Smooth muscle cell of the pulmonary artery (primary cell): Measurements from ENCODE around the gene CFAP69. TPM values are rescaled to one million over a fixed set of nuclear protein-coding genes. Genes with fewer than 3 reads are reported as not detected.

Experiments
- total RNA-seq: library from RNA; depleted of rRNA; stranded (reverse); fragments of >200 nt; gene quantifications from 2 replicates; pipeline ENCODE4 v1.2.3, GENCODE V29; 2014

Gene CFAP69, protein sequence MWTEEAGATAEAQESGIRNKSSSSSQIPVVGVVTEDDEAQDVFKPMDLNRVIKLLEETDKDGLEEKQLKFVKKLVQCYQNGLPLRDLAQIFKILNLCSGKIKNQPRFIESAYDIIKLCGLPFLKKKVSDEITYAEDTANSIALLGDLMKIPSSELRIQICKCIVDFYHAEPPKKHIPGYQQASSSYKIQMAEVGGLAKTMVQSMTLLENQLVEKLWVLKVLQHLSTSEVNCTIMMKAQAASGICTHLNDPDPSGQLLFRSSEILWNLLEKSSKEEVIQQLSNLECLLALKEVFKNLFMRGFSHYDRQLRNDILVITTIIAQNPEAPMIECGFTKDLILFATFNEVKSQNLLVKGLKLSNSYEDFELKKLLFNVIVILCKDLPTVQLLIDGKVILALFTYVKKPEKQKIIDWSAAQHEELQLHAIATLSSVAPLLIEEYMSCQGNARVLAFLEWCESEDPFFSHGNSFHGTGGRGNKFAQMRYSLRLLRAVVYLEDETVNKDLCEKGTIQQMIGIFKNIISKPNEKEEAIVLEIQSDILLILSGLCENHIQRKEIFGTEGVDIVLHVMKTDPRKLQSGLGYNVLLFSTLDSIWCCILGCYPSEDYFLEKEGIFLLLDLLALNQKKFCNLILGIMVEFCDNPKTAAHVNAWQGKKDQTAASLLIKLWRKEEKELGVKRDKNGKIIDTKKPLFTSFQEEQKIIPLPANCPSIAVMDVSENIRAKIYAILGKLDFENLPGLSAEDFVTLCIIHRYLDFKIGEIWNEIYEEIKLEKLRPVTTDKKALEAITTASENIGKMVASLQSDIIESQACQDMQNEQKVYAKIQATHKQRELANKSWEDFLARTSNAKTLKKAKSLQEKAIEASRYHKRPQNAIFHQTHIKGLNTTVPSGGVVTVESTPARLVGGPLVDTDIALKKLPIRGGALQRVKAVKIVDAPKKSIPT
- total RNA-seq: 10.6 and 13.4 TPM in 2 replicates

DNA sequence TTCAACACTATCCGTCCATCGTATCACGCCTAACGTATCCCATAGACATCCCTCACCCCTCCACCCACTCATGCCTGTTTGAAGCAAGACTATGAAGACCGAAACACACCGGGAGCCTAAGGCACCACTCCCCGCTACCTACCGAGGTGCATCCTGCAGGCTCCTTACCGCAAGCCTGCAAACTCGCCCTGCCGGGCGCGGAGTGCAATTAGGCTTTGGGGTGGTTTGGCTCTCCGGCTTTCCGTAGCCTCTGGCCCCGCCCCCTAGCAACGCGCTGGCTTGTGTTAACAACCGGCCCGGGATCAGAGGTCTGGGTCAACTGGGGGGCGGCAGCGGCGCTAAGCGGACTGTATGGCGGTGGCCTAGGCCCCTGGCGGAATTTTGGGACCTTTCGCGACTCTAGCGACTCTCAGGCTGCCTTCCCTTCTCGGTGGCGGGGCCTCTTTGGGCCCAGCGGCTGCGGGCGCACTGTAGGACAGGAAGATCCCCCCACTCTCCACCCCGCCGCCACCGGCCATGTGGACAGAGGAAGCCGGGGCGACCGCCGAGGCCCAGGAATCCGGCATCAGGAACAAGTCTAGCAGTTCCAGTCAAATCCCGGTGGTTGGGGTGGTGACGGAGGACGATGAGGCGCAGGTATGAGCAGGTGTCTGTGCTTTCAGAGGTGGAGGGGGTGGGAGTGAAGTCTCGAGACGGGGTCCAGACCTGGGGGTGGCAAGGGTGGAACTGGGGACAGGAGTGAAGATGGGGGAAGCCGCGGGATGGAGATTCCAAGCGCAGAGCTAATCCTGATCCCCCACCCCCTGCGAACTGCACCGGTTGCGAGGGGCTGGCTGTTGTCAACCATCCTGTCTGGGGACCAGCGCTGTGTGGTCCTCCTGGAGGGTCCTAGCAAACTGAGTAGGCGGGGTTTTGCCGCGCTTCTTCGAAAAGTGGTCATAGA is at the start of gene CFAP69:
Gene CFAP69 (plus strand): TSS at position 266 of the 943 bp plus-strand sequence. CDS start 251 bp downstream, at position 517.

DNA sequence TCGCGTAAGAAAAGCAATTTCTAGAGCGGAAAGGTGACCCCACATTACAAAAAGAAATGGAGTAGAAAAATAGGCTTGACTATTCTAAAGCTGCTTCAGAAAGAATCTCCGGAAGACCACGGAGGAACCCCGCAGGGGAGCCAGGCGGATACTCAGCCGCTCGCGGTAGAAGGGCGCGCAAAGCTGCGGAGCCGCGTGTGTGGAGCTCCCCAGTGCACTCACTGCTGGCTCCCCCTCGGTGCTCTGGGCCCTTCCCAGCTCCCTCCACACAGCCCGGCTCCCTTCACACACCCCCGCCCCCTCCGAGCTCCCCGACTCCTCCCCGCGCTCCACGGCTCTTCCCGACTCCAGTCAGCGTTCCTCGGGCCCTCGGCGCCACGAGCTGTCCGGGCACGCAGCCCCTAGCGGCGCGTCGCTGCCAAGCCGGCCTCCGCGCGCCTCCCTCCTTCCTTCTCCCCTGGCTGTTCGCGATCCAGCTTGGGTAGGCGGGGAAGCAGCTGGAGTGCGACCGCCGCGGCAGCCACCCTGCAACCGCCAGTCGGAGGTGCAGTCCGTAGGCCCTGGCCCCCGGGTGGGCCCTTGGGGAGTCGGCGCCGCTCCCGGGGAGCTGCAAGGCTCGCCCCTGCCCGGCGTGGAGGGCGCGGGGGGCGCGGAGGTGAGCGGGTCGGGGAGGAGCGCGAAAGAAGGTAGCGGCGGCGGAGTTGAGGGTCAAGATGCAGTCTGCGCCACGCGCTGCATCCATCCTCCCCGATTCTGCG is 33.4 kb upstream of the CFAP69 start, which contains the start of gene STEAP2:
Gene STEAP2 (plus strand): TSS at position 350 of the 758 bp plus-strand sequence. CDS start 13,343 bp downstream, outside the sequence.

DNA sequence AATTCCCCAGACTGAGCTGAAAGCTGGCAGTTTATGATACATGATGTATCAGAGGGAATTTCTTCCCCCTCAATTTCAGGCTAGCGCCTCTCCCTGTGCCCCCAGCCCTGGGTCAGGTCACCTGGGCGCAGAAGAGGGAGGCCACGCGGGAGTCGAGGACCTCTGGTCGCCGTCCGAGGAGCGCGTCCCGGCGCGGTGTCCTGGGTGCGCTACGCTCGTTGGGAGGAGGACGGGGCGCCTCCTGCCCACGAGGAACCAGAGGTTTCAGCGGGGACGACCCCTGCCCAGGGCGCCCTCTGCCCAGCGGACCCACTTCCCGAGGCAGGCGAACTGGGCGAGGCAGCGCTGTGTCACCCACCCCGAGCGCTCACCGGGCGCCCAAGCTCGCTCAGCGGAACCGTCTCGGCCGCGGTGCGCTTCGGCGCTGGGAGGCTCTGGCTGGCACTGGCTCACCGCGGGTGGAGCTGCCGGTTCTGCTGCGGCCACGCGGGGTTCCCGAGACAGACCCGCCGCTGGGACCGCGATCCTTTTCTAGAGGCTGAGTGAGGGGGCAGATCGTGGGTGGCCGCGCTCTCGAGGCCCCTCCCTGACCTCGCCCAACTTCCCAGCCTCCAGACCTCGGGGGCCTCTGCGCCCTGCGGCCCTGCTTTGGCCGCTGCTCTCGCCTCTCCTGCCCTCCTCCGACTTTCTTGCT is 76.0 kb downstream of the CFAP69 start, which contains the start of gene FAM237B:
Gene FAM237B (minus strand): TSS at position 504 of the 694 bp plus-strand sequence. CDS start 1,556 bp downstream, outside the sequence.

DNA sequence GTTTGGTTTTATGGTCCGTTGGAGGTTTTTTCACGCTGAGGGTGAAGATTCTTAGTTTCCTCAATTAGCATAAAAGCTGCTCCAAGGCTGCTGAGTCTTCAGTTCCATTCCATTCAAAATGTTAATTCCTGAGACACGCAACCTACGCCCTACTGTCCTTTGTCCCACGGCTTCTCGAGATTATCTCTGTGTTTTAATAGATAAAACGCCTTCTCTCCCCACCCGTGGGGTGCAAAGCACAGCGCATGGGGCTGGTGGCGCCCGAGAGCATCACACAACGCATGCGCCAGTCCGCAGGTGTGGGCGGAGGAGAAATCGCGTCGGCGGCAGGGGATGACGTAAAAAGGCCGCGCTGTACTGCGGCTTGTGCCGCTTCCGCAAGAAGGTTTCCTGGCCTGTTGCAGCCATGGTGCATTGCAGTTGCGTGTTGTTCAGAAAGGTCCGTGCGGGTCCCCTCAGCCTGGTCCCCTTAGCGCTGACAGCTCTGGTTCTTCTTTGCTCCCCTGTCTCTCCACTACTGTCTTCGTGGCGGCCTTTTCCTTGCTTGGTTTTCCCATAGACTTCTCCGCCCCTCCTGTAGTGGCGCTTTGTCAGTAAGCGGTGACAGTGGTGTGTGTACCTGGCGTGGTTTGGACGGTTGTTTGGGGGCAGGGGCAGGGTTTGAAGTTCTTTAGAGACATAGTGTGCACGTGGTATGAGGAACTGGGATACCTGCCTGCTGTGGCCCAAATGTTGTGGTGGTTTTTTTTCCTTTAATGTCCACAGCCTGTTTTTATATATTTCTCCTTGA is 101.6 kb downstream of the CFAP69 start, which contains the start of gene GTPBP10:
Gene GTPBP10 (plus strand): TSS at position 381 of the 790 bp plus-strand sequence. CDS start 26 bp downstream, at position 407.

Other genes with a start within 250 kb of the CFAP69 start
- gene STEAP1, start 90.7 kb upstream of the CFAP69 start, total RNA-seq: 48.2 and 62.2 TPM in 2 replicates
- gene STEAP2, start 33.4 kb upstream of the CFAP69 start, total RNA-seq: 45.2 and 46.2 TPM in 2 replicates
- not detected in 2 replicates for gene FAM237B, start 76.1 kb downstream of the CFAP69 start, total RNA-seq
- 7.2 and 10.9 TPM in 2 replicates for gene GTPBP10, start 101.5 kb downstream of the CFAP69 start, total RNA-seq
- 56.5 and 58.6 TPM in 2 replicates for gene CLDN12, start 158.3 kb downstream of the CFAP69 start, total RNA-seq
- gene PTTG1IP2, start 224.5 kb downstream of the CFAP69 start, total RNA-seq: not detected in 2 replicates